DMS114 treated with DMSO at 0.1 percent for 48 hours (cell line): ENCODE data around the gene ZNF750.
"Not testable (repeated sequence)": the region's sequence is repeated elsewhere in the genome, so short reads cannot be mapped to it uniquely, and the experiment has no call there.

ENCODE experiments used
- DNase-seq: peaks from one replicate; lab custom pipeline; 2025; ENCODE audit not compliant: unreplicated experiment; lab: John Stamatoyannopoulos, UW

Gene ZNF750

GRCh38 chr17:82795615-82796014 lies 44.2 kb downstream of the ZNF750 start:
- no peak for DNase-seq

- DNase-seq = no peak
These were observed 44.9 kb downstream of the ZNF750 start for GRCh38 chr17:82794781-82795482.

GRCh38 chr17:82793974-82794630 lies 45.7 kb downstream of the ZNF750 start:
- DNase-seq = no peak

GRCh38 chr17:82791532-82791931 lies 48.3 kb downstream of the ZNF750 start:
- DNase-seq = no peak

DNA sequence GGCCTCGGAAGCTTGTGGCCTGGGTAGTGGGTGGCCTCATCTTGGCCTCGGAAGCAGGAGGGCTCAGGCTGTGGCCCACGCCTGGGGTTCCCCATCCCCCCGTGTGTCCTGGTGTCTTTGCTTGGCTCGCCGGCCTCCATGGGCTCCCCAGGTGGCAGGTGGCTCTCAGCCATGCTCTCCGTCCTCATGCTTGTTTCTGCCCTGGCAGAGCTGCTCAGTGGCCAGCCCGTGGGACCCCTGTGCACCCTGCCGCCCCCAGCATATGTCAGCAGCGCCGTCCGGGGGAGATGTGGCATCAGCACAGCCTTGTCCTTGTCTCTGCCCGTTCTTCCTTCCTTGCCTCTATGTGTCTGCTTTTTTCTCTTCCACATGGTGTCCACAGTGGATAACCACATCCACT lies 49.4 kb downstream of the ZNF750 start:
- DNase-seq = no peak

DNA sequence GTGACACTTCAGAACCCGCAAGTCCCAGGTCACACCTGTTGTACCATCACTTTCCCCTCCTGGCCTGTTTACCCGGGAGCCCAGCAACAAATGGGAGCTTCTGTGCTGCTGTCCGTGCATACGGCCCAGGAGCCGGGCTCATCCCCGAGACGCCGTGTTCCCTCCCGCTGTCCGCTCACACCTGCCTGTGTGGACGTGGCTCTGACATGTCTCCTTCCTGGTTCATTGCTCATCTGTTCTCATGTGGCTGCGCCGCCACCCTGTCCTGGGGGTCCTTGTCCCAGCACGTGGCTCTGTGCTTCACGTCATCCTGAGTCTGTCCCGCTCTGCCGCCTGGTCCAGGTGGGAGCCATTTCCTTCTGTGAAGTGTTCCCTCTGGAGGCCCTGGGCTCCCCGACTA lies 50.0 kb downstream of the ZNF750 start:
- DNase-seq = no peak

DNA sequence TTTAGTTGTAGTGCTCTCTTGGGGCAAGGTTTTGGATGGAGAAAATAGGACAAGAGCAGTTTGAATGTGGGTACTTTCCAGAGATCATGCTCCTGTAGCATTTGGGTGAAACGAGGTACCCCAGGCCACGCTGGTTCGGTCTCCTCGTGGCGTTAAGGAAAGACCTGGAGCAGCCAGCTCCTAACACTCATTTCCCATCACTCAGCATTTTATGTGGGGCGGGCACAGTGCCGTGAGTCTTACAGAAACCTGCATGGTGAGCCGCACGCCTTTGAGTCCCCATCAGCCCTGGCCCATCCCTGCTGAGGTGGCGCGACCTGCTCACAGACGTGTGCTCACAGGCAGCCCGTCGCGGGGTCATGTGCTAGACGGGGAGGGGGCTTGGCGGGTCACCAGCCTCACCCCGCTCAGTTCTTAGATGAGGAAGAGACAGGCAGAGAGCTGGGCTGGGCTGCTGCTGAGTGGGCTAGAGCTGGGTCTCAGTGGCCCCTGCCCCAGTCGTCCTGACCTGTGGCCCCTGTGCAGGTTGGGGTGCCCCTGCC lies 50.7 kb downstream of the ZNF750 start:
- no peak for DNase-seq

DNA sequence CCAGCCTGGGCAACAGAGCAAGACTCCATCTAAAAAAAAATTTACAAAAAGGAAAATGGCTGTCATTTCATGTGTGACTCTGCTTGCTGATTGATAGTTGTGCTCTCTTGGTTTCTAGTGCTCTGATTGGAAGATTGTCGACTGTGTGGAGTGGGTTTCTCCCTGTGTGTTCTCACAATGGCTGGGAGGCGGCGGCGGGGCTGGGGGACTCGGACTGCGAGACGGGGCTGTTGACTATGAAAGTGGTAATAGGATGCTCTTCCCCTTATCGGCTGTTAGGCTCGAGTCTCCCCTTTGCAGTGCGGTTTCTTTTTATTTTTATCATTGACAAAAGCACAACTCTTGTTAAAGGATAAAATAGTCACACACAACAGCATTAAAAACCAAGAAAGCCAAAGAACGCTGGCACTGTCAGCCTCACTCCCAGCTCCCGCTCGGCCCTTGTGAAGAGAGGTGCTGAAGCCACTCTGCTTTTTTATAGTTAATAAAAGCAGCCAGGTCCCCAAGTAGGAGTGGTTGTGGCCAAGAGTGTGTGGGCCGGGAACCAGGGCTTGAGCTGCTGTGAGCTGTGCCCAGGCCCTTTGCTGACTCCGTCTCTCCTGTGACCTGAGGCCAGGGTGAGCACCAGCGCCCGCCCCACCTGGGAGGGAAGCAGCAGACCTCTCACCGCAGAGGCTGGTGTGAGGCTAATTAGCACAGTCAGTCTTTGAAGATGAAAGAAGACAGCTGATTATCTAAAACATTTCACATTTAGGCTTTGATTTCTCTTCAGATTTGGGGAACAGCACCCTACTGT lies 51.4 kb downstream of the ZNF750 start:
- no peak for DNase-seq

GRCh38 chr17:82787081-82787848 lies 52.6 kb downstream of the ZNF750 start:
- DNase-seq = no peak

- DNase-seq = no peak
These were observed 53.4 kb downstream of the ZNF750 start for GRCh38 chr17:82786427-82786826.

DNA sequence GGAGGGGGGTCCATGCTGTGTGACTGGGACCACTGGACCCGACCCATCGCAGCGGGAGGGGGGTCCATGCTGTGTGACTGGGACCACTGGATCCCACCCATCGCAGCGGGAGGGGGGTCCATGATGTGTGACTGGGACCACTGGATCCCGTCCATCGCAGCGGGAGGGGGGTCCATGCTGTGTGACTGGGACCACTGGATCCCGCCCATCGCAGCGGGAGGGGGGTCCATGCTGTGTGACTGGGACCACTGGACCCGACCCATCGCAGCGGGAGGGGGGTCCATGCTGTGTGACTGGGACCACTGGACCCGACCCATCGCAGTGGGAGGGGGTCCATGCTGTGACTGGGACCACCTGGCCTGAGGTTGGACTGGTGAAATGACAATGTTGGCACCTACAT lies 54.2 kb downstream of the ZNF750 start:
- DNase-seq = not testable (repeated sequence)

DNA sequence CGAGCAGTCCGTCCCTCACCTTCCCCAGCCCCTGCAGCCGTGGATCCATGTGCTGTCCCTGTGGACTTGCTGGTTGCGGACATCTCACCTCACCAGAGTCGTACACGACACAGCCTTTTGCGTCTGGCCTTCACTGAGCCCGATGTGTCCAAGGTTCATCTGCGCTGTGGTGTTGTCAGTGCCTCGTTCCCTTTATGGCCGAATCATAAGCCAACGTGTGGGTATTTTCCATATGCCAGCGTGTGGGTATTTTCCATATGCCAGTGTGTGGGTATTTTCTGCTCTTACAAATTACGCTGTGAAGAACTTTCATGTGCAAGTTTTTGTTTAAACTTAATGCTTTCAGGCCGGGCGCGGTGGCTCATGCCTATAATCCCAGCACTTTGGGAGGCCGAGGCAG lies 56.3 kb downstream of the ZNF750 start:
- DNase-seq = no peak

DNA sequence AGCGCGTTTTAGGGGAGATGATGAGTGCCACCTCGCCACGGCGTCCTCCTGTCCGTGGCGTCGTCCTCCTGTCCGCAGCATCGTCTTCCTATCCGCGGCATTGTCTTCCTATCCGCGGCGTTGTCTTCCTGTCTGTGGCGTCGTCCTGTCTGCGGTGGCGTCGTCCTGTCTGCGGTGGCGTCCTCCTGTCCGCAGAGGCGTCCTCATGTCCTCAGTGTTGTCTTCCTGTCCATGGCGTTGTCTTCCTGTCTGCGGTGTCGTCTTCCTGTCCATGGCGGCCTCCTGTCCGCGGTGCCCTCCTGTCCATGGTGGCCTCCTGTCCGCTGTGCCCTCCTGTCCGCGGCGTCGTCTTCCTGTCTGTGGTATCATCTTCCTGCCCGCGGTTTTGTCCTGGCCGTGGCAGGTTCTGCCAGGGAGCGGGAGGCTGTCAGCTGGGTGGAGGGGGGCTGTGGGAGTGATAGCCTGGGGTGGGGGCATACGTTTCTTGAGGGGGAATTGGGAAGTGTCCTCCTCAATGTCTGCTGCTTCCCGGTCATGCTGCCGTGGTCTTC lies 57.1 kb downstream of the ZNF750 start:
- DNase-seq = no peak

- peak; percentile 33 for DNase-seq
These were observed 57.9 kb downstream of the ZNF750 start for GRCh38 chr17:82781894-82782274.

- DNase-seq = no peak
These were observed 58.6 kb downstream of the ZNF750 start for GRCh38 chr17:82780971-82781893.

- no peak for DNase-seq
These were observed 59.6 kb downstream of the ZNF750 start for GRCh38 chr17:82780195-82780594.

DNA sequence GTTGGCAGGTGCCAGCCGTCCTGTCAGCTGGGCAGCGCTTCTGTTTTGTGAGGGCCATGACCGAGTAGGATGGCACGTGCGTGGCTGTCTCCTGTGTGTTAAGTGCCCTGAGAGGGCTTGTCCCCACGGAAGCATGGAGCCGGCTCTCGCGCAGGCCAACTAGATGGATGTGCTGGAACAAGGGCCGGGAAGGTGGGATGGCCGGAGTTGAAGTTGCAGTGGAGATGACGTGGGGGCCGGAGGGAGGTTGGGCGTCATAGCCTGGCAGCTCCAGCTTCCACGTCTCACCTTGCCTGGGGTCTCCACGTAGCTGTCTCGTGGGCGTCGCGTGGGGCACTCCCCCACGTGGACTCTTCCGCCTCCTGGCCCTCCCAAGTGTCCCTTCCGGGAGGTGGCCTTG lies 60.3 kb downstream of the ZNF750 start:
- no peak for DNase-seq
